Anterior cingulate cortex (tissue), 58 donors: ENCODE measurements around the gene PLCB4.
A peak's percentile ranks its signal among the peaks of the same experiment; 100 is the strongest.

Experiments
- DNase-seq, 58 donors: peaks; one replicate each; lab custom pipeline; 2025; lab: John Stamatoyannopoulos, UW

The PLCB4 gene

DNA sequence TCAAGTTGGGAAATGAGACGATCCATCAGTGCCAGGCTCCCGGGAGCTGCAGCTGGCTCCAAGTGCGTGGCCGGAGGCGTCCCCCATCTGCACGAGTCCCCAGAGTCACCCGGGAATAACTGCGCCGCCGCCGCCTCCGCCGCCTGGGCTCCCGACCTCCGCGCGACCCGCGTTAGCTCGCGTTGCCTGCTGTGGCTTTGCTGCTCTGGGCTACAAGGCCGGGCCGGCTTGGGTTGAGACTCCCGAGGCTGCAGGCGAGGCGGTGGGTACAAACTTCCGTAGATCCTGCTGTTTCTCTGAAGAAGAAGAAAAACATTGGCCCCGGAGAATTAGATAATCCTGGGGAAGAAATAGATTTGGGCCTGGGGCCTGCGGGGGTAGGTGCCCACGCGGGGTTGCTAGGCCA lies 438.1 kb downstream of the PLCB4 start:
- peak in 1 of 58 donors; percentile 10 for DNase-seq

DNA sequence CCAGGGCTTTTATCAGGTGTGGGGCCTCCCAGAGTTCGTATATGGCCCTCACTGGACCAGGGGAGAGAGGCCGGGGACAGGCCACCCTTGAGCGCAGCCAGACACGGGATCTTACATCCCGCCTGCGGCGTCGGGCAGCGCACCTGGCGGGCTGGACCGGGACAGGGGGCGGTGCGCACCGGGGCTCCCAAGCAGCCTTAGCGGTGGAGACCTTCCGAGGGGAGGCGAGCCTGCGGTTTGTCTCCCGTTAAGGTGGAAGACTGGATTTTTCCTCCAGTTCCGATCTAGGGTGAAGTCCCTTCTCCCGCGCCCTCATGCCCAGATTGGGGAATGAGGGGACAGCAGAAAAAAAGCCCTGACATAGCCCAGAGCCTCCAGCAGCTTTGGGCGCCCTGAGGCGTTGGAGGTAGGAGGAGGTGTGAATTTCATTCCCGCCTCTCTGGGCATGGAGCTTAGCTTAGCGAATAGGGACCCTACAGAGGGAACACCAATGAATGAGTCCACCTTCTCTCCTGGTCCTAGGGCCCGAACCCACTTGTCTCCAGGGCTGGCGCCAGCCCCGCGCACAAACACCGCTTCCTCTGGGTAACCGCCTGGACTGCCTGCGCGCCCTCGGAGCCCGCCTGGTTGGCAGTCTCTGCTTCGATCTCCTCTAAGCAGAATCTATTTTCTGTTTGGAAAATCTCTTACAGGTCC lies 438.8 kb downstream of the PLCB4 start:
- no peak for DNase-seq

GRCh38 chr20:9508240-9508661 lies 439.4 kb downstream of the PLCB4 start:
- no peak for DNase-seq

GRCh38 chr20:9508696-9509178 lies 439.9 kb downstream of the PLCB4 start:
- no peak for DNase-seq

DNA sequence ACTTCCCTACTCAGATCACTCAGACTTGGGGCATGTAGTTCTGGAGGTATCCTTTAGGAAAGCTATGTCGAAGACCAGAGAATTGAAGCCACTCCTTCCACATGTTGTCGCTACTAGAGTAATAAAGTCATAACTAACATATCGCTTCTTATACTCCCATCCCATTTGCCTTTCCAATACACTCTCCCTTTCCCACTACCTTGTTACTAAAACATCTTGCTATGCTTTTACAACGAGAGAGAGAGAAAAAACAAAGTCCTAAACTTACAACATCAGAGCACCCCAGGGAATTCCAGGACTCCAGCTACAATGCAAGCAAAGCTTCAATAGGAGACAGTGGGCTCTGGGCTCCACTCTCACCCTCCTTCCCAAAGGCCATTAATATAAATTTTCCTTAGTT lies 440.4 kb downstream of the PLCB4 start:
- DNase-seq, result no peak

- no peak for DNase-seq
These were observed 442.0 kb downstream of the PLCB4 start for GRCh38 chr20:9510911-9511310.

- no peak for DNase-seq
These were observed 445.2 kb downstream of the PLCB4 start for GRCh38 chr20:9514072-9514460.

DNA sequence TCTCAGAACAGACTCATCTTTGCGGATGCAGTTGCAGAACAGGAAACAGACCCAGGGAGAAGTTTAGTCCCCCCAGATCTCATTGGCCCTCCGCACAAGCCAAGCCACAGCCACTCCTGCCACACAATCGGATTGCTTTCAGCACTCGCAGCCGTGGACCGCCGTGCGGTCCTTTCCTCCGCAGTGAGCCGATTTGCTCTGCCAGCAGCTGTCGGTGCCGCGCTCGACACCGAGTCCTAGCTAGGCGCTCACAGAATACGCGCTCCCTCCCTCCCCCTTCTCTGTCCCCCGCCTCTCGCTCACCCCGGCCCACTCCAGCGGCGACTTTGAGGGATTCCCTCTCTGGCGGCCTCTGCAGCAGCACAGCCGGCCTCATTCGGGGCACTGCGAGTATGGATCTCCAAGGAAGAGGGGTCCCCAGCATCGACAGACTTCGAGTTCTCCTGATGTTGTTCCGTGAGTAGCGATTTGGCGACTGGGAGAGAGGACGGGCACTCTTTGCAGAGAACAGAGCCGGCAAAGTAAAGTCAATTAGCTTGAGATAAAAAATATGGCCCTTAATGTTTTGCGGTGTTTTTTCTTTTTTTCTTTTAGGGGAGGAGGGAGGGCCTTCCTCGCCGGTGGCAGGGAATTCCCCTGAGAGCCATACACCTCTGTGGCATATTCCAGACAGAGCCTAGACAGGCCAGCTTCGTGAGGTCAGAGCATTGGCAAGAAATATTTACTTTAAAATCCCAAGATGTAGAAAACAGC lies 445.8 kb downstream of the PLCB4 start, which contains the start of gene LAMP5:
LAMP5 (plus strand) TSS at position 130 of the 753 bp plus-strand sequence; CDS start at position 393, 263 bp downstream.
- DNase-seq, result peak in 32 of 58 donors; percentile 11 to 59 (median 39)

DNA sequence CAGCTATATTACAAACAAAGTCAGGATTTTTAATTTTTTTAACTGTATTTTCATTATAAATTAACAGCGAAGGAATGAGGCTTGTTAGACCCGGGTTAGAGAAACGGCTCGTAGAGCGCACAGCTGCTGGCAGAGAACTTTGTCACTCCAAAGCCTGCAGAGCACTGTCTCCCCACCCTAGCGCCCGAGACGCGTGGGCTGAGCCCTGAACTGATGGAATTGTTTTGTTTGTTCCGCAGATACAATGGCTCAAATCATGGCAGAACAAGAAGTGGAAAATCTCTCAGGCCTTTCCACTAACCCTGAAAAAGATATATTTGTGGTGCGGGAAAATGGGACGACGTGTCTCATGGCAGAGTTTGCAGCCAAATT lies 446.3 kb downstream of the PLCB4 start:
- peak in 1 of 58 donors; percentile 10 for DNase-seq

DNA sequence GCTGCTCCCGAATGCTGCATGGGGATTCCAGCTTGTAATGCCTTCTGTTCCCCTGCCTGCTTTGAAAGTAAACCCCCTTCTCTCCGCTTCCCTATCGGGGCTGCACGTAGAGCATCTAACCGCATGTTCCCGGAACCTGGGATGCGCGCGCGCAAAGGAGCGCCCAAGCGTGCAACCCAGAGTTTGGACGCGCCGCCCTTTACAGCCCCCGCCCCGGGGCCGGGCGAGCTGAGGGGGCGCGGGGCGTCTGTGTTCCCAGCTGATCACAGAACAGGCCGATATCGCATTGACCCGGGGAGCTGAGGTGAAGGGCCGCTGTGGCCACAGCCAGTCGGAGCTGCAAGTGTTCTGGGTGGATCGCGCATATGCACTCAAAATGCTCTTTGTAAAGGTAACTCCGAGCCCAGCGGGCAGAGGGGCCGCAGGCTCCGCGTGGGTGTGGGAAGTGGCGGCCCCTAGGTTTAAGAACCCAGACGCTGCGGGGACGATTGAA lies 446.9 kb downstream of the PLCB4 start:
- peak in 2 of 58 donors; percentile 8 to 20 for DNase-seq

GRCh38 chr20:9516234-9516871 lies 447.5 kb downstream of the PLCB4 start:
- DNase-seq, result peak in 8 of 58 donors; percentile 0 to 47 (median 20)

DNA sequence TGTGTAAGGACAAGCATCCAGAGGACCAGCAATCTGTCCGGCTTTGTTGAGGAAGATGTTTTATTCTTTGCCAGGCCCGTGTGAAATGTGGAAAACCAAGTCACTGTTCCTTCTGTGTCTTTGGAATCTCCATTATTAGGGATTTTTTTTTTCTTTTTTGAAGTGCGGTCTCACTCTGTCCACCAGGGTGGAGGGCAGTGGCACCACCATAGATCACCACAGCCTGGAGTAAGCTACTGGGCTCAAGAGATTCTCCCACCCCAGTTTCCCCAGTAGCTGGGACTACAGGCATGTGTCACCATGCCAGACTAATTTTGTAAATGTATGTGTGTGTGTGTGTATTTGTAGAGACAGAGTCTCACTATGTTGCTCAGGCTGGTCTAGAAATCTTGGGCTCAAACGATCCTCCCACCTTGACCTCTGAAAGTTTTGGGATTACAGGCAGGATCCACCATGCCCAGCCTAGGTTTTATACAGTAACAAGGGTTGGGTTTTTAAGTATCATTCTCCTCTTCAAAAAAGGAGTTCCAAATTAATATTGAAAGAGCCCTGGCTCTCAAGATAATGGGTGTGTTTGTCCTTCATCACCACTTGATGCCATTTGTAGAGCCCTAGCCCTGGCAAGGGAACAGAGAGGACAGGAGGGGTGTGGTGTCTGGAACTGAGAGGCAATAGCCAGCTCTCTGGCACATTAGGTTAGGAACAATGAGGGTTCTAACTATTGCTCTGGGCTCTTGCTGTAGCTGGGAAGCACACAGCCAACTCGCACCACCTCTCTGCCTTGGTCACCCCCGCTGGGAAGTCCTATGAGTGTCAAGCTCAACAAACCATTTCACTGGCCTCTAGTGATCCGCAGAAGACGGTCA lies 448.6 kb downstream of the PLCB4 start:
- no peak for DNase-seq

- no peak for DNase-seq
These were observed 449.8 kb downstream of the PLCB4 start for GRCh38 chr20:9518576-9519175.

GRCh38 chr20:9520086-9520485 lies 451.2 kb downstream of the PLCB4 start:
- no peak for DNase-seq

- no peak for DNase-seq
These were observed 454.7 kb downstream of the PLCB4 start for GRCh38 chr20:9523636-9524035.
